Stomach (tissue), 9 donors: ENCODE data around the gene DEDD2. TPM values are rescaled to one million over a fixed set of nuclear protein-coding genes. Genes with fewer than 3 reads are reported as not detected.
A peak's percentile ranks its signal among the peaks of the same experiment; 100 is the strongest.

Source experiments
- DNase-seq, 2 donors: peaks; one replicate each; pipeline versions ENCODE4 v3.0.0 to v3.0.0-alpha.2; 2013 to 2019
- H3K27ac ChIP-seq, 5 donors: fragments of 200-600 bp in 4 of 5; sonication (generic) in 4 of 5; one replicate each; pipeline ENCODE4 v1.5.1; 2013 to 2019; ENCODE audit warnings: mild to moderate bottlenecking in 1 of 5, moderate library complexity in 1 of 5
- H3K27me3 ChIP-seq, 3 donors: fragments of 200-600 bp; sonication (generic); one replicate each; pipeline ENCODE4 v1.5.1; 2017 to 2019; ENCODE audit warnings: mixed run types in 1 of 3
- H3K36me3 ChIP-seq, 4 donors: fragments of 200-600 bp; sonication (generic); 1 replicate in 3 of 4; 2 replicates in 1 of 4; pipeline ENCODE4 v1.5.1; 2016 to 2019
- H3K4me1 ChIP-seq, 4 donors: fragments of 200-600 bp; sonication (generic); one replicate each; pipeline ENCODE4 v1.5.1; 2016 to 2019
- H3K4me3 ChIP-seq, 4 donors: fragments of 200-600 bp; sonication (generic) in 3 of 4; one replicate each; pipeline ENCODE4 v1.5.1; 2016 to 2019; ENCODE audit warnings: mild to moderate bottlenecking in 1 of 4
- H3K9me3 ChIP-seq, 4 donors: fragments of 200-600 bp; sonication (generic); one replicate each; pipeline ENCODE4 v1.5.1; 2016 to 2019
- CTCF ChIP-seq, 7 experiments: fragments of 450-650 bp in 4 of 7; fragments of 200-600 bp in 3 of 7; sonication (generic) in 3 of 7; IDR thresholded peaks; one replicate each; pipeline ENCODE4 v1.5.1; 2016 to 2019; ENCODE audit warnings: antibody characterized with exemption in 7 of 7, control low read depth in 2 of 7, mild to moderate bottlenecking in 1 of 7
- EP300 ChIP-seq: sonication (generic); formaldehyde crosslinking; IDR thresholded peaks from one replicate; pipeline ENCODE4 v1.6.1; 2017; ENCODE audit warnings: antibody characterized with exemption
- POLR2A ChIP-seq, 4 donors: fragments of 450-650 bp; IDR thresholded peaks; one replicate each; pipeline ENCODE4 v1.6.1; 2016; ENCODE audit warnings: antibody characterized with exemption in 4 of 4, control low read depth in 2 of 4, mild to moderate bottlenecking in 1 of 4, moderate library complexity in 1 of 4
- POLR2AphosphoS5 ChIP-seq, 3 donors: sonication (generic); formaldehyde crosslinking; IDR thresholded peaks; one replicate each; pipeline ENCODE4 v1.6.1; 2016; ENCODE audit warnings: antibody characterized with exemption in 3 of 3
- WGBS, 5 donors: extraction: QIAGEN DNeasy Blood & Tissue Kit in 3 of 5; methylation state at CpG; one replicate each; pipeline versions ENCODE4 v1.1.5 to v1.1.7; 2013 to 2018; 5-methylcytosine and 5-hydroxymethylcytosine counted together
- intact Hi-C: fragments of 100-400 bp; cut with DNase I; formaldehyde crosslinking; loops from one replicate; pipeline ENCODE4 v1.15.1; 2023; ENCODE audit warnings: low total_unique reads
- polyA plus RNA-seq, 3 donors: library from polyadenylated mRNA; stranded (reverse); fragments of 200-250 nt; gene quantifications; one replicate each; pipeline ENCODE4 v1.2.3, GENCODE V29; 2013
- total RNA-seq, 5 donors: library from RNA; depleted of rRNA; stranded (reverse); fragments of >200 nt; gene quantifications; one replicate each; pipeline versions ENCODE4 v1.1.0 to v1.2.3, GENCODE V29; 2014 to 2016
- donor health status: healthy with polysubstance abuse.
- donor health status: Bipolar disorder and iron deficiency.
- donor health status: healthy.

Gene DEDD2
- total and polyA plus RNA-seq, 8 donors = 16.7 to 195 (median 29.0) TPM

GRCh38 chr19:42219812-42220750 lies 2.6 kb upstream of the DEDD2 start, which contains the start of gene ZNF526:
Gene ZNF526 (plus strand): TSS chr19:42220312. CDS start chr19:42224404, 4,092 bp downstream.
- Histone ChIP-seq H3K4me1 (peaks cover 40 to 65% (median 58%) of the 10 kb centered on the region in 4 donors), H3K9me3 (no peaks in the 10 kb centered on the region), H3K27ac (peak within 1 kb of the TSS; percentile 89 to 98 (median 94)), H3K4me3 (peak within 1 kb of the TSS; percentile 72 to 86 (median 84)), H3K36me3 (peaks cover 8 to 22% (median 19%) of the 10 kb centered on the region in 4 donors), H3K27me3 (no peaks in the 10 kb centered on the region)
- intact Hi-C loops = no loop called here
- peak; percentile 98 to 99 for DNase-seq
- 0 to 1% (median 1%) methylated on average over 45 to 53 of the region's 53 CpGs for WGBS, 5 donors
- peak in 1 of 7 experiments; percentile 6 for TF ChIP-seq CTCF (IDR thresholded peaks at IDR 0.05)
- TF ChIP-seq POLR2A (IDR thresholded peaks at IDR 0.05) = no peak
- TF ChIP-seq EP300 = no peak
- peak; percentile 79 to 95 (median 80) for TF ChIP-seq POLR2AphosphoS5 (IDR thresholded peaks at IDR 0.05)

GRCh38 chr19:42216653-42217519 lies 591 bp downstream of the DEDD2 start:
- WGBS, 5 donors = 0 to 5% (median 1%) methylated on average over 20 to 79 of the region's 79 CpGs
- TF ChIP-seq EP300 = no peak
- peak in 2 of 3 donors; percentile 19 to 23 for TF ChIP-seq POLR2AphosphoS5 (IDR thresholded peaks at IDR 0.05)
- peak; percentile 51 to 79 for DNase-seq
- no peaks in the 10 kb centered on the region for H3K27me3 ChIP-seq
- H3K27ac ChIP-seq = peak overlapping the region; percentile 89 to 98 (median 94)
- intact Hi-C loops = no loop called here
- peaks cover 11 to 36% (median 35%) of the 10 kb centered on the region in 4 donors for H3K36me3 ChIP-seq
- H3K4me3 ChIP-seq = peak overlapping the region; percentile 71 to 94 (median 84)
- H3K4me1 ChIP-seq = peaks cover 40 to 87% (median 63%) of the 10 kb centered on the region in 4 donors
- no peaks in the 10 kb centered on the region for H3K9me3 ChIP-seq

- WGBS, 5 donors = 65 to 74% (median 71%) methylated on average over 8 to 11 of the region's 11 CpGs
- Histone ChIP-seq H3K27me3 (no peaks in the 10 kb centered on the region), H3K4me3 (peak overlapping the region in 1 of 4 donors; percentile 94)
These were observed 2.5 kb downstream of the DEDD2 start for GRCh38 chr19:42214810-42215485.

More at GRCh38 chr19:42214810-42215485, 2.5 kb downstream of the DEDD2 start:
- H3K27ac ChIP-seq = no peak overlapping the region
- DNase-seq = no peak
- peaks cover 25 to 56% (median 54%) of the 10 kb centered on the region in 4 donors for H3K36me3 ChIP-seq
- intact Hi-C loops = no loop called here
- H3K4me1 ChIP-seq = peaks cover 27 to 77% (median 48%) of the 10 kb centered on the region in 4 donors
- no peaks in the 10 kb centered on the region for H3K9me3 ChIP-seq
- TF ChIP-seq EP300 (no peak), POLR2A (IDR thresholded peaks at IDR 0.05) (no peak), POLR2AphosphoS5 (IDR thresholded peaks at IDR 0.05) (no peak), CTCF (IDR thresholded peaks at IDR 0.05) (no peak)
